ENCODE data around the gene COL16A1. TPM values are rescaled to one million over a fixed set of nuclear protein-coding genes. Genes with fewer than 3 reads are reported as not detected.
A peak's percentile ranks its signal among the peaks of the same experiment; 100 is the strongest.

The COL16A1 gene
- total RNA-seq = 87.7 and 121 TPM in 2 replicates

GRCh38 chr1:31703431-31704270 lies at the start of gene COL16A1:
Gene COL16A1, minus strand, starts transcription at chr1:31704017. Its CDS starts 1,824 bp downstream, at chr1:31702193.
- no peak for FAIRE-seq
- TF ChIP-seq CTCF (IDR thresholded peaks at IDR 0.05; ENCODE audit: insufficient read depth, low read length, severe bottlenecking) = no peak
- DNase-seq (ENCODE audit: low read depth) = peak; percentile 52
- Histone ChIP-seq H3K36me3 (ENCODE audit: control insufficient read depth, insufficient read depth, low read length) (peaks cover 5% of the 10 kb centered on the region), H3K27me3 (ENCODE audit: control insufficient read depth, insufficient read depth, low read length) (peaks cover 2% of the 10 kb centered on the region), H3K4me3 (ENCODE audit: low read depth, low read length) (peak within 1 kb of the TSS; percentile 45)

- no peak for TF ChIP-seq CTCF (IDR thresholded peaks at IDR 0.05; ENCODE audit: insufficient read depth, low read length, severe bottlenecking)
- no peak for FAIRE-seq
- H3K36me3 ChIP-seq (ENCODE audit: control insufficient read depth, insufficient read depth, low read length) = no peaks in the 10 kb centered on the region
- DNase-seq (ENCODE audit: low read depth) = no peak
- no peak overlapping the region for H3K4me3 ChIP-seq (ENCODE audit: low read depth, low read length)
- H3K27me3 ChIP-seq (ENCODE audit: control insufficient read depth, insufficient read depth, low read length) = no peaks in the 10 kb centered on the region
Observed at GRCh38 chr1:31752952-31753475, 49.2 kb upstream of the COL16A1 start.

- Histone ChIP-seq H3K36me3 (ENCODE audit: control insufficient read depth, insufficient read depth, low read length) (no peaks in the 10 kb centered on the region), H3K27me3 (ENCODE audit: control insufficient read depth, insufficient read depth, low read length) (no peaks in the 10 kb centered on the region), H3K4me3 (ENCODE audit: low read depth, low read length) (no peak overlapping the region)
- TF ChIP-seq CTCF (IDR thresholded peaks at IDR 0.05; ENCODE audit: insufficient read depth, low read length, severe bottlenecking) = no peak
- FAIRE-seq (no peak), DNase-seq (ENCODE audit: low read depth) (no peak)
Observed at GRCh38 chr1:31752258-31752657, 48.4 kb upstream of the COL16A1 start.

- TF ChIP-seq CTCF (IDR thresholded peaks at IDR 0.05; ENCODE audit: insufficient read depth, low read length, severe bottlenecking) = no peak
Observed at GRCh38 chr1:31751822-31752241, 48.0 kb upstream of the COL16A1 start.

GRCh38 chr1:31750858-31751510 lies 47.2 kb upstream of the COL16A1 start:
- Histone ChIP-seq H3K4me3 (ENCODE audit: low read depth, low read length) (no peak overlapping the region), H3K36me3 (ENCODE audit: control insufficient read depth, insufficient read depth, low read length) (no peaks in the 10 kb centered on the region), H3K27me3 (ENCODE audit: control insufficient read depth, insufficient read depth, low read length) (no peaks in the 10 kb centered on the region)
- no peak for TF ChIP-seq CTCF (IDR thresholded peaks at IDR 0.05; ENCODE audit: insufficient read depth, low read length, severe bottlenecking)
- FAIRE-seq = no peak
- no peak for DNase-seq (ENCODE audit: low read depth)

More at GRCh38 chr1:31751822-31752241, 48.0 kb upstream of the COL16A1 start:
- Histone ChIP-seq H3K4me3 (ENCODE audit: low read depth, low read length) (no peak overlapping the region), H3K27me3 (ENCODE audit: control insufficient read depth, insufficient read depth, low read length) (no peaks in the 10 kb centered on the region), H3K36me3 (ENCODE audit: control insufficient read depth, insufficient read depth, low read length) (no peaks in the 10 kb centered on the region)
- no peak for FAIRE-seq
- DNase-seq (ENCODE audit: low read depth) = no peak
